HCT116 (cell line): ENCODE data around the gene PAQR7. TPM values are rescaled to one million over a fixed set of nuclear protein-coding genes. Genes with fewer than 3 reads are reported as not detected.

ENCODE experiments used
- ATAC-seq: fragments of 200-7000 bp; cut with Tn5 transposase; 2 replicates; pipeline ENCODE4 v1.9.1; 2020; ENCODE audit warnings: mild to moderate bottlenecking, moderate library complexity
- BruUV-seq: library from RNA; stranded (reverse); fragments of 400-500 nt; replicated peaks from 2 replicates; lab custom pipeline; 2021; lab: Mats Ljungman, UMichigan
- CTCF ChIA-PET: fragments of 300-600 bp; sonication (Branson Sonifier 250); formaldehyde crosslinking; loops from one replicate; lab custom pipeline; 2021; ENCODE audit warnings: antibody characterized with exemption; lab: Charles Lee
- POLR2A ChIA-PET: fragments of 300-600, 350-600 bp; sonication (Branson Sonifier 250); formaldehyde crosslinking; loops from one replicate; lab custom pipeline; 2021; ENCODE audit warnings: antibody characterized with exemption; lab: Charles Lee
- RAD21 ChIA-PET, 2 experiments: fragments of 300-600 bp; sonication (Branson Sonifier 250); formaldehyde crosslinking; loops; one replicate each; lab custom pipeline; 2023; ENCODE audit warnings: low total read pairs in 2 of 2; ENCODE audit not compliant: uncharacterized antibody in 2 of 2, unreplicated experiment in 2 of 2, low non-redundant PET in 1 of 2; lab: Charles Lee
- DNase-seq: peaks from one replicate; pipeline ENCODE4 v3.0.0-alpha.2; 2010; ENCODE audit warnings: low read depth, low spot score
- H2AFZ ChIP-seq: fragments of 200-600 bp; shearing (Covaris generic), sonication (generic); 2 replicates; pipeline ENCODE4 v1.6.1; 2017; ENCODE audit warnings: low read depth, mixed run types, mixed read lengths, antibody characterized with exemption, low read length; ENCODE audit not compliant: poor library complexity, severe bottlenecking
- H3K27ac ChIP-seq: 2 replicates; pipeline ENCODE4 v1.5.1; 2012; ENCODE audit warnings: low read depth, low read length
- H3K27me3 ChIP-seq: fragments of 200-600 bp; sonication (generic); 2 replicates; pipeline ENCODE4 v1.6.1; 2016; ENCODE audit warnings: mixed run types, low read length, mixed read lengths; ENCODE audit not compliant: insufficient read depth
- H3K36me3 ChIP-seq, 2 experiments: fragments of 200-500 bp in 1 of 2; fragments of 200-600 bp in 1 of 2; sonication (Bioruptor generic) in 1 of 2; sonication (generic) in 1 of 2; 2 replicates each; pipeline versions ENCODE4 v1.5.1 to v1.6.1; 2014 to 2016; ENCODE audit warnings: low read length in 2 of 2, inconsistent platforms in 1 of 2, mixed read lengths in 1 of 2, mixed run types in 1 of 2; ENCODE audit not compliant: insufficient read depth in 2 of 2, control insufficient read depth in 1 of 2
- H3K4me1 ChIP-seq, 2 experiments: fragments of 200-600 bp in 1 of 2; sonication (generic) in 1 of 2; 2 replicates each; pipeline versions ENCODE4 v1.5.1 to v1.6.1; 2012 to 2017; ENCODE audit warnings: low read length in 2 of 2, inconsistent platforms in 1 of 2, mild to moderate bottlenecking in 1 of 2, mixed read lengths in 1 of 2, mixed run types in 1 of 2, moderate library complexity in 1 of 2; ENCODE audit not compliant: insufficient read depth in 2 of 2, control insufficient read depth in 1 of 2
- H3K4me2 ChIP-seq: fragments of 200-600 bp; sonication (generic); 2 replicates; pipeline ENCODE4 v1.6.1; 2017; ENCODE audit warnings: mixed run types, low read length, mixed read lengths
- H3K4me3 ChIP-seq, 2 experiments: fragments of 200-600 bp in 1 of 2; sonication (generic) in 1 of 2; replicated peaks in 1 of 2; 2 replicates each; pipeline ENCODE4 v1.5.1; 2011 to 2016; ENCODE audit warnings: low read length in 2 of 2, control low read depth in 1 of 2, low read depth in 1 of 2, mild to moderate bottlenecking in 1 of 2, mixed read lengths in 1 of 2, mixed run types in 1 of 2
- H3K79me2 ChIP-seq: fragments of 200-600 bp; sonication (generic); 2 replicates; pipeline ENCODE4 v1.6.1; 2017; ENCODE audit warnings: mild to moderate bottlenecking, mixed run types, low read length, moderate library complexity, mixed read lengths; ENCODE audit not compliant: insufficient read depth
- H3K9ac ChIP-seq: fragments of 200-600 bp; sonication (generic); 2 replicates; pipeline ENCODE4 v1.6.1; 2016; ENCODE audit warnings: low read length, mixed read lengths
- H3K9me2 ChIP-seq: fragments of 200-600 bp; sonication (generic), shearing (Covaris generic); 2 replicates; pipeline ENCODE4 v1.6.1; 2017; ENCODE audit warnings: mixed run types, mild to moderate bottlenecking, moderate library complexity; ENCODE audit not compliant: insufficient read depth
- H3K9me3 ChIP-seq, 2 experiments: fragments of 200-500 bp in 1 of 2; fragments of 200-600 bp in 1 of 2; sonication (Bioruptor generic) in 1 of 2; sonication (generic) in 1 of 2; 2 replicates each; pipeline ENCODE4 v1.6.1; 2014 to 2017; ENCODE audit warnings: low read length in 2 of 2, mixed read lengths in 2 of 2, inconsistent platforms in 1 of 2, low read depth in 1 of 2, mild to moderate bottlenecking in 1 of 2, mixed run types in 1 of 2, moderate library complexity in 1 of 2; ENCODE audit not compliant: control insufficient read depth in 1 of 2, insufficient read depth in 1 of 2
- H4K20me1 ChIP-seq: fragments of 200-600 bp; sonication (generic), shearing (Covaris generic); 2 replicates; pipeline ENCODE4 v1.6.1; 2017; ENCODE audit warnings: mixed run types, mild to moderate bottlenecking, moderate library complexity; ENCODE audit not compliant: insufficient read depth
- ATF3 ChIP-seq: IDR thresholded peaks from 2 replicates; pipeline ENCODE4 v1.6.1; 2012
- CBX3 ChIP-seq: IDR thresholded peaks from 2 replicates; pipeline ENCODE4 v1.6.1; 2012; ENCODE audit warnings: low read depth
- CEBPB ChIP-seq: IDR thresholded peaks from 2 replicates; pipeline ENCODE4 v1.6.1; 2012; ENCODE audit warnings: low read depth
- CTCF ChIP-seq, 3 experiments: fragments of 200-600 bp in 1 of 3; sonication (generic) in 1 of 3; IDR thresholded peaks in 2 of 3; conservative IDR thresholded peaks in 1 of 3; 2 replicates each; pipeline ENCODE4 v1.5.1; 2012 to 2017; ENCODE audit warnings: low read depth in 2 of 3, low read length in 2 of 3, antibody characterized with exemption in 1 of 3, borderline replicate concordance in 1 of 3, control low read depth in 1 of 3, mild to moderate bottlenecking in 1 of 3, mixed read lengths in 1 of 3, mixed run types in 1 of 3, moderate library complexity in 1 of 3; ENCODE audit not compliant: insufficient read depth in 1 of 3
- ELF1 ChIP-seq: IDR thresholded peaks from 2 replicates; pipeline ENCODE4 v1.6.1; 2012; ENCODE audit warnings: low read depth, borderline replicate concordance
- JUND ChIP-seq: IDR thresholded peaks from 2 replicates; pipeline ENCODE4 v1.6.1; 2012
- MAX ChIP-seq: IDR thresholded peaks from 2 replicates; pipeline ENCODE4 v1.6.1; 2012
- POLR2AphosphoS5 ChIP-seq: IDR thresholded peaks from 2 replicates; pipeline ENCODE4 v1.6.1; 2011; ENCODE audit warnings: mild to moderate bottlenecking, low read depth, low read length, moderate library complexity
- REST ChIP-seq: IDR thresholded peaks from 2 replicates; pipeline ENCODE4 v1.6.1; 2012; ENCODE audit warnings: low read depth
- SIN3A ChIP-seq: IDR thresholded peaks from 2 replicates; pipeline ENCODE4 v1.6.1; 2012; ENCODE audit warnings: low read depth
- SP1 ChIP-seq: IDR thresholded peaks from 2 replicates; pipeline ENCODE4 v1.6.1; 2012; ENCODE audit warnings: low read depth
- SRF ChIP-seq: IDR thresholded peaks from 2 replicates; pipeline ENCODE4 v1.6.1; 2012; ENCODE audit warnings: low read depth
- YY1 ChIP-seq: IDR thresholded peaks from 2 replicates; pipeline ENCODE4 v1.6.1; 2011; ENCODE audit warnings: low read length, low read depth, moderate library complexity, mild to moderate bottlenecking; ENCODE audit not compliant: insufficient replicate concordance; ENCODE audit errors: extremely low read depth
- ZBTB33 ChIP-seq: IDR thresholded peaks from 2 replicates; pipeline ENCODE4 v1.6.1; 2011; ENCODE audit warnings: mild to moderate bottlenecking, low read length, moderate library complexity; ENCODE audit not compliant: insufficient replicate concordance; ENCODE audit errors: extremely low read depth
- intact Hi-C: fragments of 100-400 bp; cut with micrococcal nuclease; formaldehyde crosslinking; loops from 2 replicates; pipeline ENCODE4 v1.10.0; 2022
- total RNA-seq: library from RNA; stranded (reverse); gene quantifications from one replicate; pipeline ENCODE4 v1.2.1, GENCODE V29; 2021; ENCODE audit not compliant: unreplicated experiment

The PAQR7 gene
- total RNA-seq, 1 experiment from 2014 or later: 13.1 TPM

GRCh38 chr1:25908161-25908560, 32.7 kb upstream of the PAQR7 start:
- Histone ChIP-seq H3K27me3 (no peaks in the 10 kb centered on the region), H3K27ac (no peak overlapping the region), H3K4me1 (peaks cover 5 to 32% of the 10 kb centered on the region in 2 experiments), H3K4me3 (no peak overlapping the region), H3K4me2 (no peak overlapping the region), H3K9me3 (no peaks in the 10 kb centered on the region), H2AFZ (no peak overlapping the region), H3K36me3 (peaks cover 10 to 12% of the 10 kb centered on the region in 2 experiments), H3K79me2 (peaks cover 22% of the 10 kb centered on the region), H3K9me2 (no peaks in the 10 kb centered on the region), H4K20me1 (peaks cover 10% of the 10 kb centered on the region), H3K9ac (no peak overlapping the region)
- no peak for ATAC-seq
- ChIA-PET RAD21 (no interaction called here), POLR2A (interaction anchor here (1.6 kb wide), 1 partner anchor 90 kb away, joined by 3 read pairs; the partner anchor contains the start of gene PAFAH2), CTCF (interaction anchor here (0.9 to 1.1 kb wide), 2 partner anchors 13 to 90 kb away, joined by 3 to 4 read pairs; partner anchors contain the start of gene PAFAH2)
- no peak for DNase-seq
- BruUV-seq: no TSS peak
- TF ChIP-seq MAX (no peak), CEBPB (no peak), CTCF (IDR thresholded peaks at IDR 0.05 in 2 of 3, conservative IDR thresholded peaks at IDR 0.05 in 1 of 3; ENCODE audit: borderline replicate concordance in 1 of 3, insufficient read depth in 1 of 3, low read depth in 2 of 3, low read length in 2 of 3) (no peak), SRF (no peak), POLR2AphosphoS5 (no peak), CBX3 (no peak), SP1 (no peak), ATF3 (no peak), SIN3A (no peak), JUND (no peak), YY1 (no peak), ELF1 (no peak), ZBTB33 (no peak), REST (no peak)
- intact Hi-C loops: no loop called here
